Naive thymus-derived CD4-positive, alpha-beta T cell (primary cell): ENCODE measurements around the gene FRRS1. TPM values are rescaled to one million over a fixed set of nuclear protein-coding genes. Genes with fewer than 3 reads are reported as not detected.

Experiments
- ATAC-seq: fragments of 150-1000 bp; cut with Tn5 transposase; 2 replicates; pipeline ENCODE4 v1.10.0; 2021; ENCODE audit warnings: mild to moderate bottlenecking, moderate library complexity
- CTCF ChIA-PET: fragments of 350-600 bp; sonication (Branson Sonifier 250); formaldehyde crosslinking; loops from one replicate; lab custom pipeline; 2021; ENCODE audit warnings: antibody characterized with exemption; lab: Charles Lee
- POLR2A ChIA-PET: fragments of 350-600 bp; sonication (Branson Sonifier 250); formaldehyde crosslinking; loops from one replicate; lab custom pipeline; 2021; ENCODE audit warnings: antibody characterized with exemption, inconsistent platforms; lab: Charles Lee
- DNase-seq, 9 donors: peaks; one replicate each; pipeline versions ENCODE4 v3.0.0 to v3.0.0-alpha.2; 2020 to 2022; ENCODE audit warnings: mixed read lengths in 1 of 9
- H3K27ac ChIP-seq: one replicate; pipeline ENCODE4 v1.7.0; 2013; ENCODE audit warnings: mild to moderate bottlenecking, low read depth, low read length, moderate library complexity
- H3K27me3 ChIP-seq, 2 donors: one replicate each; pipeline ENCODE4 v1.7.0; 2013; ENCODE audit warnings: low read length in 2 of 2, mild to moderate bottlenecking in 2 of 2, moderate library complexity in 2 of 2; ENCODE audit not compliant: control insufficient read depth in 2 of 2, insufficient read depth in 2 of 2
- H3K36me3 ChIP-seq, 3 experiments: 1 replicate in 2 of 3; 2 replicates in 1 of 3; pipeline ENCODE4 v1.7.0; 2013; ENCODE audit warnings: low read length in 3 of 3, mild to moderate bottlenecking in 3 of 3, moderate library complexity in 1 of 3; ENCODE audit not compliant: insufficient read depth in 3 of 3, control insufficient read depth in 2 of 3
- H3K4me1 ChIP-seq, 2 donors: one replicate each; pipeline ENCODE4 v1.7.0; 2013; ENCODE audit warnings: low read length in 2 of 2, mild to moderate bottlenecking in 2 of 2, moderate library complexity in 1 of 2; ENCODE audit not compliant: control insufficient read depth in 2 of 2, insufficient read depth in 2 of 2
- H3K4me3 ChIP-seq: 2 replicates; pipeline ENCODE4 v1.7.0; 2013; ENCODE audit warnings: mild to moderate bottlenecking, low read length
- H3K9me3 ChIP-seq, 3 experiments: 1 replicate in 2 of 3; 2 replicates in 1 of 3; pipeline ENCODE4 v1.7.0; 2013; ENCODE audit warnings: low read length in 3 of 3; ENCODE audit not compliant: control insufficient read depth in 2 of 3
- H3K27ac Mint-ChIP-seq, 9 donors: one replicate each; pipeline ENCODE4 v1.8.0; 2020 to 2022; ENCODE audit warnings: mixed read lengths in 9 of 9, mild to moderate bottlenecking in 8 of 9, moderate library complexity in 5 of 9, inconsistent platforms in 2 of 9
- H3K27me3 Mint-ChIP-seq, 5 donors: one replicate each; pipeline ENCODE4 v1.8.0; 2021 to 2022; ENCODE audit warnings: mixed read lengths in 5 of 5, mild to moderate bottlenecking in 1 of 5
- H3K36me3 Mint-ChIP-seq, 5 donors: one replicate each; pipeline ENCODE4 v1.8.0; 2020 to 2022; ENCODE audit warnings: mixed read lengths in 5 of 5, mild to moderate bottlenecking in 3 of 5, inconsistent platforms in 1 of 5
- H3K4me1 Mint-ChIP-seq, 7 donors: one replicate each; pipeline ENCODE4 v1.8.0; 2020 to 2022; ENCODE audit warnings: mixed read lengths in 7 of 7, mild to moderate bottlenecking in 3 of 7, inconsistent platforms in 1 of 7
- H3K4me3 Mint-ChIP-seq, 10 donors: one replicate each; pipeline ENCODE4 v1.8.0; 2020 to 2022; ENCODE audit warnings: mild to moderate bottlenecking in 10 of 10, mixed read lengths in 10 of 10, moderate library complexity in 6 of 10, inconsistent platforms in 2 of 10
- H3K9me3 Mint-ChIP-seq, 11 donors: one replicate each; pipeline ENCODE4 v1.8.0; 2020 to 2022; ENCODE audit warnings: mixed read lengths in 11 of 11, mild to moderate bottlenecking in 4 of 11, inconsistent platforms in 1 of 11, moderate library complexity in 1 of 11
- intact Hi-C, 2 donors: fragments of 100-400 bp; cut with micrococcal nuclease; formaldehyde crosslinking; loops; one replicate each; pipeline ENCODE4 v1.15.1; 2023
- polyA plus RNA-seq, 2 donors: library from polyadenylated mRNA; unstranded; fragments of 300-500 nt; fragmentation: Illumina TruSeq; gene quantifications; one replicate each; pipeline ENCODE4 v1.2.3, GENCODE V29; 2021
- total RNA-seq, 6 experiments: library from RNA in 5 of 6; stranded (reverse) in 5 of 6; gene quantifications; 1 replicate in 5 of 6; 2 replicates in 1 of 6; pipeline ENCODE4 v1.2.3 and lab custom pipeline; 2021 to 2026

Gene FRRS1
- total and polyA plus RNA-seq, 7 experiments from 2014 or later = 0.10 to 1.4 (median 0.55) TPM; not detected in 1

DNA sequence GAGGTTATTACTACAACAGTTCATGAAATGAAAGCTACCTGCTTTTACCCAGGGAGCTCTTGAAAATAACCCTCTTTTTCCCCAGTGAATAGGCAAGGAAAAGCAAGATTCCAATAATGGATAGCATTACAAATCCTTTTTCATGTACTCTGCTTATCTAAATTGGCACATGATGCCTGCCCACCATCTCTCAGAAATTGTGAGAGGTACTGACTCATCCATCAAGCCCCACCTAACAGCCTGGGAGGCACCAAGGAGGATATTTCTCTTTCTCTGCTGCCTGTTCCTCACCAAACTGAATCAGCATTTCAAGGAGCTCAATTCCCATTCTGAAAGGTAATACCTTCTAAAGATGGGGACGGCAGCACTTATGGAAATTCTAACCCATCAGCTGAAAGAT lies 86.2 kb downstream of the FRRS1 start:
- peaks cover 0 to 17% (median 5%) of the 10 kb centered on the region in 5 donors for H3K27me3 Mint-ChIP-seq
- Histone ChIP-seq H3K9me3 (no peaks in the 10 kb centered on the region), H3K36me3 (no peaks in the 10 kb centered on the region), H3K27me3 (no peaks in the 10 kb centered on the region), H3K27ac (no peak overlapping the region), H3K4me3 (no peak overlapping the region), H3K4me1 (no peaks in the 10 kb centered on the region)
- H3K36me3 Mint-ChIP-seq = no peaks in the 10 kb centered on the region
- no peak overlapping the region for H3K4me3 Mint-ChIP-seq
- ChIA-PET POLR2A (no interaction called here), CTCF (interaction anchor here (0.6 to 1.6 kb wide), 3 partner anchors 10 to 247 kb away, joined by 3 to 5 read pairs (median 4); no protein-coding TSS in a partner anchor)
- peaks cover 0 to 2% (median 0%) of the 10 kb centered on the region in 11 donors for H3K9me3 Mint-ChIP-seq
- H3K27ac Mint-ChIP-seq = no peak overlapping the region
- no peaks in the 10 kb centered on the region for H3K4me1 Mint-ChIP-seq
- intact Hi-C loops = no loop called here
- DNase-seq = no peak
- no peak for ATAC-seq

DNA sequence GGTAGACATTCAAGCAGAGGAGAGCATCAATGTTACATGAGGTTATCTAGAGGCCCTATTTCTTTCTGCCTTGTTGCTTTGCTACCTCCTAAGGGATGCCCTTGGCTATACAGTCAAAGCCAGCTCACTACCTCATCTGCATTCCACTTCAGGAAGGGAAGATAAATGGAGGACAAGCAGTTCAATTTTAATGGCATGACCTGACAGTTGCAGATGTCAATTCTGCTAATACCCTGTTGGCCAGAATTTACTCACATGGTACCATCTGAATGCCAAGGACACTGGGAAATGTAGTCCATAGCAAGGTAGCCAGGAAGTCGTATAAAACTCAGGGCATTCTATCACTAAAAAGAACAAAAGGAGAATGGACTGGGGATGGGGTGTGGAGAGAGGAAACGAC lies 89.0 kb downstream of the FRRS1 start:
- Histone ChIP-seq H3K36me3 (no peaks in the 10 kb centered on the region), H3K27me3 (no peaks in the 10 kb centered on the region), H3K4me3 (no peak overlapping the region), H3K27ac (no peak overlapping the region), H3K4me1 (no peaks in the 10 kb centered on the region), H3K9me3 (no peaks in the 10 kb centered on the region)
- Mint-ChIP-seq H3K9me3 (no peaks in the 10 kb centered on the region), H3K4me1 (no peaks in the 10 kb centered on the region), H3K27me3 (peaks cover 11 to 21% (median 16%) of the 10 kb centered on the region in 5 donors), H3K36me3 (no peaks in the 10 kb centered on the region), H3K27ac (no peak overlapping the region), H3K4me3 (no peak overlapping the region)
- POLR2A ChIA-PET = no interaction called here
- intact Hi-C loops = no loop called here
- CTCF ChIA-PET = no interaction called here
- ATAC-seq (no peak), DNase-seq (no peak)

DNA sequence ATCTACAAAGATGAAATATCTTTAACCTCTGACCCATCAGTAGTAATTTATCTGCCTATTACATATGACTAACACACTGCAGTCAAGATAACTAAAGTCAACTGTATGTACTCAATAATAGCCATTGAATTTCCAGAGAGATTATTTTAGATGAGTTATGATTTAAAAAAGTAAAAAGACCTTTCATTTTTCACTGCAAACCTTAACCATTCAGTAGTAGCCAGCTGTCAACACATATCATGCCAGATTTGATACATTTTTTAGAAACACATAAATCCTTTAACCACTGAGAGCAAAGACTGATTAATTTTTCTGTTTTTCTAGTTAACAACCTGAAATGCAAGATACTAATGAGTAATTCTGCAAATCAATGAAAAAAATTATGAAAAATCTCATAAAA lies 89.6 kb downstream of the FRRS1 start:
- Mint-ChIP-seq H3K4me3 (no peak overlapping the region), H3K36me3 (no peaks in the 10 kb centered on the region), H3K27ac (no peak overlapping the region), H3K27me3 (peaks cover 15 to 25% (median 21%) of the 10 kb centered on the region in 5 donors), H3K9me3 (no peaks in the 10 kb centered on the region), H3K4me1 (no peaks in the 10 kb centered on the region)
- no peaks in the 10 kb centered on the region for H3K27me3 ChIP-seq
- ChIA-PET POLR2A (no interaction called here), CTCF (no interaction called here)
- no peak for DNase-seq
- no peak overlapping the region for H3K4me3 ChIP-seq
- H3K36me3 ChIP-seq = no peaks in the 10 kb centered on the region
- no peaks in the 10 kb centered on the region for H3K9me3 ChIP-seq
- no peak overlapping the region for H3K27ac ChIP-seq
- intact Hi-C loops = no loop called here
- H3K4me1 ChIP-seq = no peaks in the 10 kb centered on the region
- no peak for ATAC-seq

DNA sequence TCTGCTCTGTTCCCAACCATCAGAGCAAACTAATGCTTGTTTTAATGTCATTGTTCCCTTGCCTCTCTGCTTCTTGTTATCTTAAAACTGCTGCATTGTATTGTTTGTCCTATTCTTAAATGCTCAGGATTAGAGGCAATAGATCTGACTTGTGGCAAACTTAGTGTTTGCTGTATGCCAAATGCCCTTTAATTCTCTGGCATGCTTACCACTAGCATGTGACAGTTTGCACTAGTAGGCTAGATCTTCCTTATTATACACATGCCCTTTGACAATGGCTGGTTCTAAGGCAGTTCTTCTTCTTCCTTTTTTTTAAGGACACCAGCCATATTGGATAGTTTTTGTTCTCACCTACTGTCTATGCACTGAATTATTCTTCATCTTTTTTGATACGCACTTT lies 90.4 kb downstream of the FRRS1 start:
- no peak for ATAC-seq
- Mint-ChIP-seq H3K36me3 (no peaks in the 10 kb centered on the region), H3K27me3 (peaks cover 15 to 25% (median 19%) of the 10 kb centered on the region in 5 donors), H3K4me1 (no peaks in the 10 kb centered on the region), H3K4me3 (no peak overlapping the region), H3K9me3 (no peaks in the 10 kb centered on the region), H3K27ac (no peak overlapping the region)
- ChIA-PET CTCF (no interaction called here), POLR2A (no interaction called here)
- no peaks in the 10 kb centered on the region for H3K4me1 ChIP-seq
- no peak overlapping the region for H3K4me3 ChIP-seq
- H3K27me3 ChIP-seq = no peaks in the 10 kb centered on the region
- DNase-seq = no peak
- H3K36me3 ChIP-seq = no peaks in the 10 kb centered on the region
- no peak overlapping the region for H3K27ac ChIP-seq
- H3K9me3 ChIP-seq = no peaks in the 10 kb centered on the region
- intact Hi-C loops = no loop called here

DNA sequence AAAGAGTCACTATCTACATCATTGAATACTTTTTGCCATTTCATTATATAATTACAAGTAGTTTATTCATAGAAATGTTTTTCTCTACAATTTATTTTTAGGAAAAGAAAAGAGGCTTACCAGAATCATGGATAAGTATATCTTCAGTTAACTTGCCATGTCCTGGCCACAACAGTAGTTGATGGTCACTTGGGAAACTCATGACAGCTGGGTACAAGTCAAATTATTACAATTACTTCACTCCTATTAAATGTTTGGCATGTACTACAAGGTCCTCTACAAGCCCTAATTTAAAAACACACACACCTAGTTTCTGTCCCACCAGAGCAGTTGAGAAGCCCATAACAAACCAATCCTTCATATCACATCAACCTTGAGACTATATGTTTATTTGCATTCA lies 91.1 kb downstream of the FRRS1 start:
- no peaks in the 10 kb centered on the region for H3K4me1 Mint-ChIP-seq
- Histone ChIP-seq H3K36me3 (no peaks in the 10 kb centered on the region), H3K27me3 (no peaks in the 10 kb centered on the region), H3K9me3 (no peaks in the 10 kb centered on the region), H3K4me3 (no peak overlapping the region), H3K27ac (no peak overlapping the region), H3K4me1 (no peaks in the 10 kb centered on the region)
- no peak overlapping the region for H3K4me3 Mint-ChIP-seq
- H3K9me3 Mint-ChIP-seq = no peaks in the 10 kb centered on the region
- intact Hi-C loops = no loop called here
- peaks cover 15 to 25% (median 19%) of the 10 kb centered on the region in 5 donors for H3K27me3 Mint-ChIP-seq
- H3K27ac Mint-ChIP-seq = no peak overlapping the region
- DNase-seq (no peak), ATAC-seq (no peak)
- ChIA-PET POLR2A (no interaction called here), CTCF (no interaction called here)
- H3K36me3 Mint-ChIP-seq = no peaks in the 10 kb centered on the region

DNA sequence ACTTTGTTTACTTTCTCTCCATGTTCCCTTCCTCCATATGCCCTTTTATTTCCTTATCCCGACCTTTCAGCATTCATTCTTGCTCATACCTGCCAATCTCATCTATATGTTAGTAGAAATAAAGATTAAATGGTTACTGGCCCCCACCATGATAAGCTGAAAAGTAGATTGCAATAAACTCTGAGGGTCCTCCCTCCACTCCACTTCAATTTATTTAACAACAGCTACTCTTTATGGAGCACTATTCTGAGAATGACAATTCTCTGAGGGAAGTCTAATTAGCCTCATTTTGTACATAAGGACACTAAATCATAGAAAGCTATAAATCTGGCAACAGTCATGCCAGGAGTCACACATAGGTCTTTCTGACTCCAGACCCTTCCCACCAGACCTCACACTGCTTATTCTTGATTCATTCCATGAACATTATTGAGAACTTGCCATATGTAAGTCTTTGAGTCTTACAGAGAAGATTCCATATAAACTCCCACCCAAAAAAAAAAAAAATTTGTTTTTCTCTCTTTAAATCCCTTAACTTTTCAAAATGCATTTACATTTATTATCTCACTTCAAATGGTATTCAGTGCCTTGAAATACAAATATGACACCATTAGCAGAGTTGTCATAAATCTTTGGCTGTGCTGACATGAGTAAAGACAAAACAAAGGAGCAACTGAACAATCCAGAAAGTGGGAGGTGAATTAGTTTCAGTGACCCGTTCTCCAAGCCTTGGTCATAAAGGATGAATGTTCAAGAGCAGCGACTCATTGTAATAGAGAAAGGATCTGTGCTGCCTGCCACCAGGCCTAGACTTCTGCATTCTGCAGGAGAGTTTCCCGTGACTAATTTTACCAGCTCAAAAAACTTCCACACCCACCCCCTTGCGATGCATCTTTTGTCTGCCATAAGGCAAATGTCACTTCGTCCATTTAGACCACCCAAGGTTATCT lies 92.0 kb downstream of the FRRS1 start:
- H3K36me3 Mint-ChIP-seq = no peaks in the 10 kb centered on the region
- DNase-seq (no peak), ATAC-seq (no peak)
- no peaks in the 10 kb centered on the region for H3K9me3 Mint-ChIP-seq
- no peaks in the 10 kb centered on the region for H3K27me3 ChIP-seq
- POLR2A ChIA-PET = no interaction called here
- CTCF ChIA-PET = interaction anchor here (1.1 kb wide), 1 partner anchor 1623 kb away, joined by 3 read pairs; no protein-coding TSS in a partner anchor
- H3K4me3 ChIP-seq = no peak overlapping the region
- H3K27ac Mint-ChIP-seq = no peak overlapping the region
- H3K4me1 ChIP-seq = no peaks in the 10 kb centered on the region
- H3K4me3 Mint-ChIP-seq = no peak overlapping the region
- peaks cover 15 to 28% (median 22%) of the 10 kb centered on the region in 5 donors for H3K27me3 Mint-ChIP-seq
- H3K27ac ChIP-seq = no peak overlapping the region
- intact Hi-C loops = no loop called here
- H3K9me3 ChIP-seq = no peaks in the 10 kb centered on the region
- H3K4me1 Mint-ChIP-seq = no peaks in the 10 kb centered on the region
- H3K36me3 ChIP-seq = no peaks in the 10 kb centered on the region
